Fibroblast of the aortic adventitia (primary cell): ENCODE measurements around the gene IGLL5. TPM values are rescaled to one million over a fixed set of nuclear protein-coding genes. Genes with fewer than 3 reads are reported as not detected.

Source experiments
- DNase-seq: peaks from one replicate; pipeline ENCODE4 v3.0.0-alpha.2; 2010; ENCODE audit warnings: low read depth
- H3K4me3 ChIP-seq: 2 replicates; pipeline ENCODE4 v1.5.1; 2011; ENCODE audit warnings: low read depth, mild to moderate bottlenecking, control low read depth, low read length, moderate library complexity
- total RNA-seq: library from RNA; depleted of rRNA; stranded (reverse); fragments of >200 nt; gene quantifications from 2 replicates; pipeline ENCODE4 v1.2.3, GENCODE V29; 2012; ENCODE audit warnings: low replicate concordance
- TF ChIP-seq, protein P1 (sequence below): IDR thresholded peaks from 2 replicates; pipeline ENCODE4 v1.5.1; 2011; ENCODE audit warnings: mild to moderate bottlenecking, low read length, control low read depth, inconsistent platforms; ENCODE audit not compliant: insufficient read depth

Gene IGLL5
- total RNA-seq, 1 donor, result not detected

DNA sequence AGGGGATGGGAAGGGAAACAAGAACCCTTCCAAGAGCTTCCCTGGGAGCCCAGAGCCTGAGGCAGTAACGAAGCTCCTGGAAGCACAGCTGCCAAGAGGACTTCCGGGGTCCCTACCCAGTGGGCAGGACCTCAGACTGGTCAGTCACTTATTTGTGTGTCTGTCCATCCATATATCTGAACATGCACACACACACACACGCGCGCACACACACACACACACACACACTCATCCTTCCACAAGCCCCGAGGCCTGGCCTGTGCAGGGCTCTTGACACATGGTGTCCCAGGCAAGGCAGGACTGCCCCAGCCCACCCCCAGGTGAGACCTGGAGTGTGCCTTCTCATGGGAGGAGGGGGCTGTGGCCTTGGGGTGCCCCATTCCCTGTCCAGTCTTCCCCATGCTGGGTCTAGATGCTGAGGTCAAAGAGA is 44.9 kb downstream of the IGLL5 start:
- no peak overlapping the region for H3K4me3 ChIP-seq
- TF ChIP-seq, protein P1, sequence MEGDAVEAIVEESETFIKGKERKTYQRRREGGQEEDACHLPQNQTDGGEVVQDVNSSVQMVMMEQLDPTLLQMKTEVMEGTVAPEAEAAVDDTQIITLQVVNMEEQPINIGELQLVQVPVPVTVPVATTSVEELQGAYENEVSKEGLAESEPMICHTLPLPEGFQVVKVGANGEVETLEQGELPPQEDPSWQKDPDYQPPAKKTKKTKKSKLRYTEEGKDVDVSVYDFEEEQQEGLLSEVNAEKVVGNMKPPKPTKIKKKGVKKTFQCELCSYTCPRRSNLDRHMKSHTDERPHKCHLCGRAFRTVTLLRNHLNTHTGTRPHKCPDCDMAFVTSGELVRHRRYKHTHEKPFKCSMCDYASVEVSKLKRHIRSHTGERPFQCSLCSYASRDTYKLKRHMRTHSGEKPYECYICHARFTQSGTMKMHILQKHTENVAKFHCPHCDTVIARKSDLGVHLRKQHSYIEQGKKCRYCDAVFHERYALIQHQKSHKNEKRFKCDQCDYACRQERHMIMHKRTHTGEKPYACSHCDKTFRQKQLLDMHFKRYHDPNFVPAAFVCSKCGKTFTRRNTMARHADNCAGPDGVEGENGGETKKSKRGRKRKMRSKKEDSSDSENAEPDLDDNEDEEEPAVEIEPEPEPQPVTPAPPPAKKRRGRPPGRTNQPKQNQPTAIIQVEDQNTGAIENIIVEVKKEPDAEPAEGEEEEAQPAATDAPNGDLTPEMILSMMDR, result no peak
- DNase-seq, result no peak

DNA sequence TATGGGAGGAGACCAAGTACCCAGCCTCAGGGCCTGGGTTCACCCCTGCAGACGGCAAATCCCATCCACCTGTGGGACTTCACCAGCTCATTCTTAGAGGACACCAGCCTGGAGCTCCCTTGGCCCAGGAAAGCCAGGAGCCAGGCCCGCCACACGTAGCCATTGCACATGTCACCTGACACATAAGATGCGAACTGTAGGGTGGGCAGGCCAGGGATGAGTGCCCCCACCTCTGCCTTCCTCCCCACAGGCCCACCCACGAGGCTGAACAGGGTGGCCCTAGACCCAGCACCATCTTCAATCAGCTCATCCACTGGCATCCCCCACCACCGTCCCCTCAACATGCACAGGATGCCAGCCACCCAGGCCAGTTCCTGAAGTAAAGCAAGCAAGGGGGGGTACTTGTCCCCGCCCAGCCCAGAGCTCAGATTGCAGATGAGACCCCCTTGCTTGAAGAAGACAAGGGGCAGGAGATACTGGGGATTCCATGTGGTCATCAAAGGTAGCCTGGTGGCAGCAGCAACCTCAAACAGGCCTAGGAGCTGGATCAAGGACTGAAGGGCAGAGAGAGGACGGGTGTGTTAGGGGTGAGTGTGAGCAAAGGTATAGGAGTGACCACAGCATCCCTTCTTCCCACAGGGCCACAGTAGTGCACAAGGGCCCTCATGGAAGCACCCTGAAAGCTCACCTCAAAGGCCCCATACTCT is 45.6 kb downstream of the IGLL5 start:
- TF ChIP-seq, protein P1, result no peak
- no peak for DNase-seq
- no peak overlapping the region for H3K4me3 ChIP-seq

DNA sequence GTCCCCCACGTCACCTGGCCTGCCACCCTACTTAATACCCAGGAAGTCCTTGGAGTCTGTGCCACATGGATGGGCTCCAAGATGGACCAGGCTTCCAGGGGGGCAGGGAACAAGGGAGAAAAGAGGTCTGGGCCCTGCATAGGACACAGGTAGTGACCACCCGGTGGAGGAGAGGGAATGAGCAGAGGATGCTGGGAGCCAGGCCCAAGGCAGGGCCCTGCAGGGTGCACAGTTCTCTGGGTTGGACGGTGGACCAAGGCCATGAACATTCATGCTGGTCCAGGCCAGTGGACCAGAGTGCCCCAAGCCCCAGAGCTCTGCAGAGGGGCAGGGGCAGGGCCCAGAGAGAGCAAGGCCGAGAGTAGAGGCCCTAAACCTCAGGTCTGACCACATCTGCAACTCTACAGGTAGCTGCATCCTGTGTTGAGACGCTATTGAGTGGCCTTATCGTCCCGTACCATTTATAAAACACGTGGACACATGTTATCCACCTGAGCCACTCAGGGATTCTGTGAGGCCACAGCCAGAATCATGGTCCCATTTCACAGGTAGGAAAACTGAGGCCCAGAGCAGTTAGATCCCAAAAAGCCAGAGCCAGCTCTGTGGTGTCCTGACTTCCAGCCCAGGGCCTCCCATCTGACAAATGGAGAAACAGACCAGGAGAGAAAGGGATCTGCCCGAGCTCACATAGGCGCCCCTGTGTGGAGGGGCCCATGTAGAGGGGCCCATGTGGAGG is 46.4 kb downstream of the IGLL5 start:
- no peak overlapping the region for H3K4me3 ChIP-seq
- DNase-seq, result no peak
- TF ChIP-seq, protein P1, result no peak

DNA sequence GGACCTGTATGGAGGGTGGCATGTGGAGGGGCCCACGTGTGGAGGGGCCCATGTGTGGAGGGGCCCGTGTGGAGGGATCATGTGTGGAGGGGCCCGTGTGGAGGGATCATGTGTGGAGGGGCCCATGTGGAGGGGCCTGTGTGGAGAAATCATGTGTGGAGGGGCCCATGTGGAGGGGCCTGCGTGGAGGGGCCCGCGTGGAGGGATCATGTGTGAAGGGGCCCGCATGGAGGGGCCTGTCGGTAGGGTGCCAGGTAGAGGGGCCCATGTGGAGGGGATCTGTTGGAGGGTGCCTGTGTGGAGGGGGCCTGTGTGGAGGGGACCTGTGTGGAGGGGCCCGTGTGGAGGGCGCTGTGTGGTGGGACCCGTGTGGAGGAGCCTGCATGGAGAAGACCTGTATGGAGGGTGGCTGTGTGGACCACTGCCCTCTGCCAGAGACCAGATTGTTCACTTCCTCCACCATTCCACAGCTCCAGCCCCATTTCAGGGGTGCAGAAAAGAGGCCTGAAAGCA is 47.0 kb downstream of the IGLL5 start:
- no peak overlapping the region for H3K4me3 ChIP-seq
- DNase-seq, result no peak
- TF ChIP-seq, protein P1, result no peak

DNA sequence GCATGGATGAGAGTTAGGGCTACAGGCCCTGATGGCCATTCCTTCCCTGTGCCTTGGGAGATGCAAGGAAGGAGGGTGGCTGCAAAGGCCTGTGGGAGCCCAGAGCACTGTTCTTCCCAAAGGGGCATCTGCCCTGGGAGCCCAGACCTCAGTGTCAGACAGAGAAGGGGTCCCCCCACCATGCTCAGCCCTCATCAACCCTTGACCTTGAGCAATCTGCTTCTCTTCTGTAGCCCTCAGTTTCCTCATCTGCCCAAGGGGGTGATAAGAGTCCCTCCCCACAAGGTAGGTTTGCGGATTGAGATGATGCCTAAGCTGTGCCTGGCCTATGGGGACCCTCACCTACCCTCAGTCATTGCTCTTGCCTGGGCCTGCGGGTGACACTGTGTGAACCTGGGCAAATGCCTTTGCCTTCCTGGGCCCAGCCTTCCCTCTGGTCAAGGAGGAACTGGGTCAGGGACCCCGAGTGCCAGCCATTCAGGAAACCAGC is 47.5 kb downstream of the IGLL5 start:
- no peak overlapping the region for H3K4me3 ChIP-seq
- DNase-seq, result no peak
- TF ChIP-seq, protein P1, result no peak

DNA sequence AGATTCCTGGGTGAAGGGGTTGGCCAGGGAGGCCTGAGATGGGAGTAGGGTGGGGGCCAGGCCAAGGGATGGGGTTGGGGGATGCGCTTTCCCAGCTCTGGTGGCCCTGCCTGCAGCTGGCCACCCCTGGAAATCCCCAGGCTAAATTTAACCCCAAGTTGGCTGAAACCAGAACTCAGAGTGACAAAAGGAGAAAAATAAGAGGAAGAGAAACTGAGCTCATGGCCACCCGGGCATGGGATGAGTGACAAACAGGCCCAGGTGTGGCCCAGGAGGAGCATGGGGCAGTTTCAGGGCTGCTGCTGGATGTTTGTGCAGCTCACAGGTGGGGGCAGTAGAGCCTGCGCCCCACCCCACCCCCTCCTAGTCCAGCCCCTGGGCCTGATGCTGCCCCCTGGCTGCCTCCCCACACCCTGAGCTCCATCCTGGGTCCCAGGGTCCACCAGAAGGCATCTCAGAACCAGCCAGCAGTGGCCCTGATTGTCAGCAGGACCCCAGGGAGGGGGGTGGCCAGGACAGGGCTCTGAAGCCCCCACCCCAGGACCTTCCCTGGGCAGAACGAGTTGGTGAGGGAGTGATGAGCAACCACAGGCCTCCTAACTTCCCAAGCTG is 48.0 kb downstream of the IGLL5 start:
- DNase-seq, result no peak
- H3K4me3 ChIP-seq, result no peak overlapping the region
- TF ChIP-seq, protein P1, result no peak
